IMR-90 (cell line): ENCODE measurements around the gene SHC2. TPM values are rescaled to one million over a fixed set of nuclear protein-coding genes. Genes with fewer than 3 reads are reported as not detected.

Source experiments
- ATAC-seq: fragments of 200-7000 bp; cut with Tn5 transposase; 2 replicates; pipeline ENCODE4 v1.9.1; 2020; ENCODE audit warnings: low read depth, mild to moderate bottlenecking, moderate library complexity
- BruUV-seq: library from RNA; stranded (reverse); fragments of 400-500 nt; replicated peaks from 2 replicates; lab custom pipeline; 2021; lab: Mats Ljungman, UMichigan
- CTCF ChIA-PET: fragments of 300-600 bp; formaldehyde crosslinking; extraction: SDS; loops from one replicate; lab custom pipeline; 2021; ENCODE audit warnings: antibody characterized with exemption; lab: Yijun Ruan, JAX
- POLR2A ChIA-PET: fragments of 300-600 bp; sonication (Branson Sonifier 250); formaldehyde crosslinking; loops from one replicate; lab custom pipeline; 2022; ENCODE audit warnings: antibody characterized with exemption; ENCODE audit not compliant: unreplicated experiment; lab: Charles Lee
- DNase-seq: peaks from one replicate; pipeline ENCODE4 v3.0.0; 2013
- H2AFZ ChIP-seq: replicated peaks from 2 replicates; pipeline ENCODE3; 2013; ENCODE audit warnings: low read length, mild to moderate bottlenecking; ENCODE audit not compliant: poor library complexity
- H2AK5ac ChIP-seq: 2 replicates; pipeline ENCODE4 v1.6.1; 2013; ENCODE audit warnings: low read depth, low read length, inconsistent platforms
- H2AK9ac ChIP-seq: replicated peaks from 2 replicates; pipeline ENCODE3; 2013; ENCODE audit warnings: mild to moderate bottlenecking, low read depth, low read length, moderate library complexity; ENCODE audit not compliant: poor library complexity
- H2BK120ac ChIP-seq: 2 replicates; pipeline ENCODE4 v1.6.1; 2013; ENCODE audit warnings: low read depth, low read length, inconsistent platforms
- H2BK15ac ChIP-seq: 3 replicates; pipeline ENCODE4 v1.6.1; 2013; ENCODE audit warnings: low read depth, low read length, inconsistent platforms
- H2BK20ac ChIP-seq: 2 replicates; pipeline ENCODE4 v1.6.1; 2013; ENCODE audit warnings: low read depth, mild to moderate bottlenecking, inconsistent platforms, low read length, moderate library complexity
- H2BK5ac ChIP-seq: 2 replicates; pipeline ENCODE4 v1.6.1; 2013; ENCODE audit warnings: mild to moderate bottlenecking, low read depth, low read length, inconsistent platforms; ENCODE audit not compliant: poor library complexity, severe bottlenecking
- H3K14ac ChIP-seq: replicated peaks from 2 replicates; pipeline ENCODE4 v1.6.1; 2013; ENCODE audit warnings: low read depth, low read length, inconsistent platforms
- H3K18ac ChIP-seq: 2 replicates; pipeline ENCODE4 v1.6.1; 2013; ENCODE audit warnings: low read depth, low read length, control low read depth
- H3K23ac ChIP-seq: 2 replicates; pipeline ENCODE4 v1.6.1; 2013; ENCODE audit warnings: low read depth, low read length, inconsistent platforms
- H3K27ac ChIP-seq: 2 replicates; pipeline ENCODE4 v1.5.1; 2013; ENCODE audit warnings: mild to moderate bottlenecking, control low read depth, low read length; ENCODE audit not compliant: insufficient read depth
- H3K27me3 ChIP-seq: 2 replicates; pipeline ENCODE4 v1.6.1; 2013; ENCODE audit warnings: low read length; ENCODE audit not compliant: control insufficient read depth, insufficient read depth
- H3K36me3 ChIP-seq: 2 replicates; pipeline ENCODE4 v1.6.1; 2013; ENCODE audit warnings: low read length, mixed read lengths; ENCODE audit not compliant: control insufficient read depth, insufficient read depth
- H3K4ac ChIP-seq: 2 replicates; pipeline ENCODE4 v1.6.1; 2013; ENCODE audit warnings: low read depth, low read length, inconsistent platforms
- H3K4me1 ChIP-seq: 2 replicates; pipeline ENCODE4 v1.6.1; 2013; ENCODE audit warnings: low read length, mixed read lengths; ENCODE audit not compliant: control insufficient read depth, insufficient read depth
- H3K4me2 ChIP-seq: 2 replicates; pipeline ENCODE4 v1.6.1; 2013; ENCODE audit warnings: low read depth, mild to moderate bottlenecking, control low read depth, low read length, moderate library complexity
- H3K4me3 ChIP-seq: 2 replicates; pipeline ENCODE4 v1.5.1; 2013; ENCODE audit warnings: low read depth, mild to moderate bottlenecking, control low read depth, low read length, moderate library complexity; ENCODE audit not compliant: insufficient read depth
- H3K56ac ChIP-seq: 2 replicates; pipeline ENCODE4 v1.6.1; 2013; ENCODE audit warnings: low read length, inconsistent platforms; ENCODE audit not compliant: insufficient read depth; ENCODE audit errors: extremely low read depth
- H3K79me1 ChIP-seq, 2 experiments: 2 replicates each; pipeline ENCODE4 v1.6.1; 2013; ENCODE audit warnings: low read length in 2 of 2, inconsistent platforms in 1 of 2, low read depth in 1 of 2
- H3K9ac ChIP-seq: 2 replicates; pipeline ENCODE4 v1.6.1; 2013; ENCODE audit warnings: low read depth, low read length, control low read depth
- H3K9me1 ChIP-seq: 2 replicates; pipeline ENCODE4 v1.6.1; 2013; ENCODE audit warnings: low read length, inconsistent platforms; ENCODE audit not compliant: insufficient read depth
- H3K9me3 ChIP-seq: 2 replicates; pipeline ENCODE4 v1.6.1; 2013; ENCODE audit warnings: low read length; ENCODE audit not compliant: control insufficient read depth, insufficient read depth
- H4K20me1 ChIP-seq: 2 replicates; pipeline ENCODE4 v1.6.1; 2013; ENCODE audit warnings: low read length, inconsistent platforms; ENCODE audit not compliant: insufficient read depth
- H4K5ac ChIP-seq: 2 replicates; pipeline ENCODE4 v1.6.1; 2013; ENCODE audit warnings: mild to moderate bottlenecking, low read depth, low read length, control low read depth
- H4K8ac ChIP-seq, 2 experiments: 2 replicates each; pipeline ENCODE4 v1.6.1; 2013; ENCODE audit warnings: low read depth in 2 of 2, low read length in 2 of 2, control low read depth in 1 of 2, inconsistent platforms in 1 of 2
- H4K91ac ChIP-seq: 2 replicates; pipeline ENCODE4 v1.6.1; 2013; ENCODE audit warnings: low read depth, low read length, inconsistent platforms; ENCODE audit not compliant: insufficient read depth
- BHLHE40 ChIP-seq: fragments of 150-350 bp; IDR thresholded peaks from 2 replicates; pipeline ENCODE4 v1.6.1; 2016; ENCODE audit warnings: mild to moderate bottlenecking, low read depth, low read length
- CEBPB ChIP-seq: IDR thresholded peaks from 2 replicates; pipeline ENCODE4 v1.6.1; 2012; ENCODE audit warnings: low read depth, low read length, improper control_type of control experiment
- CHD1 ChIP-seq: IDR thresholded peaks from 2 replicates; pipeline ENCODE4 v1.6.1; 2012; ENCODE audit warnings: low read depth, low read length, improper control_type of control experiment
- MAFK ChIP-seq: IDR thresholded peaks from 2 replicates; pipeline ENCODE4 v1.6.1; 2012; ENCODE audit warnings: low read depth, low read length, improper control_type of control experiment
- MAZ ChIP-seq: IDR thresholded peaks from 2 replicates; pipeline ENCODE4 v1.6.1; 2012; ENCODE audit warnings: low read depth, mild to moderate bottlenecking, low read length, improper control_type of control experiment, moderate library complexity, borderline replicate concordance
- MXI1 ChIP-seq: IDR thresholded peaks from 2 replicates; pipeline ENCODE4 v1.6.1; 2012; ENCODE audit warnings: low read depth, mild to moderate bottlenecking, low read length, moderate library complexity, borderline replicate concordance
- NFE2L2 ChIP-seq: fragments of 150-350 bp; IDR thresholded peaks from 2 replicates; pipeline ENCODE4 v1.6.1; 2016; ENCODE audit warnings: low read depth, mild to moderate bottlenecking, low read length
- POLR2A ChIP-seq: IDR thresholded peaks from 2 replicates; pipeline ENCODE4 v1.6.1; 2012; ENCODE audit warnings: mild to moderate bottlenecking, low read depth, low read length
- RAD21 ChIP-seq: IDR thresholded peaks from 2 replicates; pipeline ENCODE4 v1.6.1; 2012; ENCODE audit warnings: low read length, improper control_type of control experiment
- RCOR1 ChIP-seq: IDR thresholded peaks from 2 replicates; pipeline ENCODE4 v1.6.1; 2012; ENCODE audit warnings: mild to moderate bottlenecking, low read length, improper control_type of control experiment; ENCODE audit not compliant: insufficient replicate concordance
- RFX5 ChIP-seq: IDR thresholded peaks from 2 replicates; pipeline ENCODE4 v1.8.0; 2012; ENCODE audit warnings: low read depth, mild to moderate bottlenecking, low read length, moderate library complexity
- SMC3 ChIP-seq: fragments of 150-350 bp; IDR thresholded peaks from 2 replicates; pipeline ENCODE4 v1.6.1; 2016; ENCODE audit warnings: low read depth, mild to moderate bottlenecking, antibody characterized with exemption, low read length, moderate library complexity
- WGBS, 2 experiments: methylation state at CpG; one replicate each; pipeline versions ENCODE4 v1.1.5 to v1.1.7; 2013; ENCODE audit warnings: missing lambda C conversion rate in 2 of 2; ENCODE audit not compliant: insufficient read length in 1 of 2; ENCODE audit errors: extremely low coverage in 2 of 2; 5-methylcytosine and 5-hydroxymethylcytosine counted together
- dilution Hi-C: fragments of 300-500 bp; cut with HindIII; formaldehyde crosslinking; loops from one replicate; pipeline ENCODE4 v1.14.3; 2018; ENCODE audit warnings: low sequenced_read_pairs; ENCODE audit not compliant: unreplicated experiment
- in situ Hi-C: fragments of 300-500 bp; cut with MboI; formaldehyde crosslinking; loops from 3 replicates; pipeline ENCODE4 v1.14.3; 2019; ENCODE audit warnings: low sequenced_read_pairs, inconsistent platforms, mixed read lengths
- intact Hi-C: fragments of 100-400 bp; cut with micrococcal nuclease; formaldehyde crosslinking; loops from 2 replicates; pipeline ENCODE4 v1.10.0; 2022
- polyA plus RNA-seq, 3 experiments: library from polyadenylated mRNA; depleted of rRNA; stranded (reverse); fragments of >200 nt; gene quantifications; 2 replicates each; pipeline ENCODE4 v1.2.3, GENCODE V29; 2012; ENCODE audit warnings: low replicate concordance in 1 of 3
- total RNA-seq: library from RNA; depleted of rRNA; stranded (reverse); fragments of >200 nt; gene quantifications from 2 replicates; pipeline ENCODE4 v1.2.3, GENCODE V29; 2012
- TF ChIP-seq, protein P1 (sequence below): conservative IDR thresholded peaks from 2 replicates; pipeline ENCODE4 v1.5.1; 2012; ENCODE audit warnings: mild to moderate bottlenecking, low read depth, low read length, improper control_type of control experiment
- TF ChIP-seq, protein P2 (sequence below): fragments of 150-350 bp; IDR thresholded peaks from 2 replicates; pipeline ENCODE4 v1.6.1; 2016; ENCODE audit warnings: low read depth, mild to moderate bottlenecking, low read length, moderate library complexity, borderline replicate concordance

SHC2 gene
- total and polyA plus RNA-seq, 2 of the 4 experiments (the other 2 are of a cell fraction) = 0.68 TPM; not detected in 1

- Histone ChIP-seq H2AFZ (peak overlapping the region; percentile 99), H2BK120ac (peak overlapping the region; percentile 91), H4K5ac (peak overlapping the region; percentile 89), H3K9me3 (no peaks in the 10 kb centered on the region), H3K4me2 (peak overlapping the region; percentile 65), H2BK15ac (no peak overlapping the region; the same call in 2 of the 3 replicates), H3K18ac (peak overlapping the region; percentile 64), H4K8ac (peak overlapping the region; percentile 18 to 96), H3K36me3 (no peaks in the 10 kb centered on the region; the same call in 1 of the 2 replicates), H3K56ac (peak overlapping the region; percentile 92), H3K9ac (peak overlapping the region; percentile 65), H3K4me3 (peak overlapping the region; percentile 65), H3K27me3 (no peaks in the 10 kb centered on the region), H2AK5ac (peak overlapping the region; percentile 21; the same call in 1 of the 2 replicates), H3K27ac (peak overlapping the region; percentile 80), H4K20me1 (no peaks in the 10 kb centered on the region), H3K9me1 (peaks cover 3% of the 10 kb centered on the region; the same call in 1 of the 2 replicates), H2BK20ac (peak overlapping the region; percentile 55), H4K91ac (peak overlapping the region; percentile 74), H2BK5ac (peak overlapping the region; percentile 80), H3K14ac (peak overlapping the region; percentile 79), H3K23ac (peak overlapping the region; percentile 88; the same call in 1 of the 2 replicates), H3K4me1 (peaks cover 12% of the 10 kb centered on the region), H3K4ac (peak overlapping the region; percentile 82), H2AK9ac (peak overlapping the region; percentile 94), H3K79me1 (peaks cover 0 to 24% of the 10 kb centered on the region in 2 experiments; a peak in 2 of 4 replicates)
- ChIA-PET POLR2A (interaction anchor here (0.6 kb wide), 1 partner anchor 20 kb away, joined by 3 read pairs; no protein-coding TSS in a partner anchor), CTCF (interaction anchor here (1.0 to 1.6 kb wide), 3 partner anchors 11 to 20 kb away, joined by 3 to 8 read pairs (median 7); no protein-coding TSS in a partner anchor)
- ATAC-seq = peak; percentile 82
- peak; percentile 84 for DNase-seq
- no TSS peak for BruUV-seq
- dilution Hi-C loops = no loop called here
- 6% methylated on average over 15 of the region's 48 CpGs; no CpG with 5 or more reads in 1 of the 2 experiments for WGBS, 2 experiments
- intact Hi-C loops = loop anchor here (5.0 kb wide), 1 partner anchor 124 kb away; no protein-coding TSS in a partner anchor
- in situ Hi-C loops = no loop called here
- TF ChIP-seq CEBPB = 0 out of 2 replicates have a peak, but pooled peaks have one; percentile 17
- no peak; the same call in 1 of the 2 replicates for TF ChIP-seq BHLHE40
- TF ChIP-seq MXI1 = 0 out of 2 replicates have a peak, but pooled peaks have one; percentile 17
- TF ChIP-seq, protein P1, sequence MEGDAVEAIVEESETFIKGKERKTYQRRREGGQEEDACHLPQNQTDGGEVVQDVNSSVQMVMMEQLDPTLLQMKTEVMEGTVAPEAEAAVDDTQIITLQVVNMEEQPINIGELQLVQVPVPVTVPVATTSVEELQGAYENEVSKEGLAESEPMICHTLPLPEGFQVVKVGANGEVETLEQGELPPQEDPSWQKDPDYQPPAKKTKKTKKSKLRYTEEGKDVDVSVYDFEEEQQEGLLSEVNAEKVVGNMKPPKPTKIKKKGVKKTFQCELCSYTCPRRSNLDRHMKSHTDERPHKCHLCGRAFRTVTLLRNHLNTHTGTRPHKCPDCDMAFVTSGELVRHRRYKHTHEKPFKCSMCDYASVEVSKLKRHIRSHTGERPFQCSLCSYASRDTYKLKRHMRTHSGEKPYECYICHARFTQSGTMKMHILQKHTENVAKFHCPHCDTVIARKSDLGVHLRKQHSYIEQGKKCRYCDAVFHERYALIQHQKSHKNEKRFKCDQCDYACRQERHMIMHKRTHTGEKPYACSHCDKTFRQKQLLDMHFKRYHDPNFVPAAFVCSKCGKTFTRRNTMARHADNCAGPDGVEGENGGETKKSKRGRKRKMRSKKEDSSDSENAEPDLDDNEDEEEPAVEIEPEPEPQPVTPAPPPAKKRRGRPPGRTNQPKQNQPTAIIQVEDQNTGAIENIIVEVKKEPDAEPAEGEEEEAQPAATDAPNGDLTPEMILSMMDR = peak; percentile 99
- TF ChIP-seq MAFK = no peak
- peak; percentile 68 for TF ChIP-seq RAD21
- TF ChIP-seq NFE2L2 = no peak
- TF ChIP-seq MAZ = peak; percentile 81; the same call in 1 of the 2 replicates
- TF ChIP-seq RFX5 = no peak
- no peak for TF ChIP-seq POLR2A
- TF ChIP-seq RCOR1 = peak; percentile 39
- TF ChIP-seq, protein P2, sequence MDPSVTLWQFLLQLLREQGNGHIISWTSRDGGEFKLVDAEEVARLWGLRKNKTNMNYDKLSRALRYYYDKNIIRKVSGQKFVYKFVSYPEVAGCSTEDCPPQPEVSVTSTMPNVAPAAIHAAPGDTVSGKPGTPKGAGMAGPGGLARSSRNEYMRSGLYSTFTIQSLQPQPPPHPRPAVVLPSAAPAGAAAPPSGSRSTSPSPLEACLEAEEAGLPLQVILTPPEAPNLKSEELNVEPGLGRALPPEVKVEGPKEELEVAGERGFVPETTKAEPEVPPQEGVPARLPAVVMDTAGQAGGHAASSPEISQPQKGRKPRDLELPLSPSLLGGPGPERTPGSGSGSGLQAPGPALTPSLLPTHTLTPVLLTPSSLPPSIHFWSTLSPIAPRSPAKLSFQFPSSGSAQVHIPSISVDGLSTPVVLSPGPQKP = no peak
- peak; percentile 57 for TF ChIP-seq SMC3
- no peak for TF ChIP-seq CHD1
Observed at GRCh38 chr19:506404-507285, 45.8 kb upstream of the SHC2 start.
